ENCODE results near the gene PLBD2. TPM values are rescaled to one million over a fixed set of nuclear protein-coding genes. Genes with fewer than 3 reads are reported as not detected.

The PLBD2 gene
- total and polyA plus RNA-seq, 10 of the 15 experiments (the other 5 are each of a cell fraction or from before 2014, with no cell fraction given), result 1.4 to 16.6 (median 5.9) TPM

GRCh38 chr12:113373969-113374368, 15.6 kb downstream of the PLBD2 start:
- H3K9ac ChIP-seq (ENCODE audit: control insufficient read depth, insufficient read depth, low read length), result no peak overlapping the region
- no peak overlapping the region for H3K4me3 ChIP-seq
- CTCF ChIA-PET, result no interaction called here
- H3K4me1 ChIP-seq (ENCODE audit: control insufficient read depth, insufficient read depth, low read length), result 0 out of 2 replicates have a peak, but pooled peaks cover 2% of the 10 kb centered on the region
- H4K20me1 ChIP-seq (ENCODE audit: control insufficient read depth, insufficient read depth), result no peaks in the 10 kb centered on the region
- SMC1A ChIA-PET (ENCODE audit: uncharacterized antibody, unreplicated experiment), result no interaction called here
- TF ChIP-seq USF2 (IDR thresholded peaks at IDR 0.05; ENCODE audit: borderline replicate concordance, low read depth, low read length) (no peak), SMAD5 (IDR thresholded peaks at IDR 0.05; ENCODE audit: low read depth) (no peak), CREM (IDR thresholded peaks at IDR 0.05; ENCODE audit: low read depth) (no peak), RAD51 (IDR thresholded peaks at IDR 0.05) (no peak), HDAC2 (IDR thresholded peaks at IDR 0.05) (no peak), NRF1 (conservative IDR thresholded peaks at IDR 0.05; ENCODE audit: low read depth, low read length) (no peak), ASH2L (IDR thresholded peaks at IDR 0.05; ENCODE audit: borderline replicate concordance, low read depth) (no peak), GABPA (IDR thresholded peaks at IDR 0.05; ENCODE audit: low read depth) (no peak), FOXK2 (IDR thresholded peaks at IDR 0.05) (no peak), POLR2A (IDR thresholded peaks at IDR 0.05; ENCODE audit: low read depth, low read length) (no peak), ZNF622 (IDR thresholded peaks at IDR 0.05) (no peak), MYB (IDR thresholded peaks at IDR 0.05; ENCODE audit: borderline replicate concordance, low read depth, low read length) (no peak), MEF2A (IDR thresholded peaks at IDR 0.05; ENCODE audit: insufficient read depth, low read depth, low read length) (no peak), E4F1 (IDR thresholded peaks at IDR 0.05; ENCODE audit: borderline replicate concordance, partially characterized antibody) (no peak)
- TF ChIP-seq, protein P1, sequence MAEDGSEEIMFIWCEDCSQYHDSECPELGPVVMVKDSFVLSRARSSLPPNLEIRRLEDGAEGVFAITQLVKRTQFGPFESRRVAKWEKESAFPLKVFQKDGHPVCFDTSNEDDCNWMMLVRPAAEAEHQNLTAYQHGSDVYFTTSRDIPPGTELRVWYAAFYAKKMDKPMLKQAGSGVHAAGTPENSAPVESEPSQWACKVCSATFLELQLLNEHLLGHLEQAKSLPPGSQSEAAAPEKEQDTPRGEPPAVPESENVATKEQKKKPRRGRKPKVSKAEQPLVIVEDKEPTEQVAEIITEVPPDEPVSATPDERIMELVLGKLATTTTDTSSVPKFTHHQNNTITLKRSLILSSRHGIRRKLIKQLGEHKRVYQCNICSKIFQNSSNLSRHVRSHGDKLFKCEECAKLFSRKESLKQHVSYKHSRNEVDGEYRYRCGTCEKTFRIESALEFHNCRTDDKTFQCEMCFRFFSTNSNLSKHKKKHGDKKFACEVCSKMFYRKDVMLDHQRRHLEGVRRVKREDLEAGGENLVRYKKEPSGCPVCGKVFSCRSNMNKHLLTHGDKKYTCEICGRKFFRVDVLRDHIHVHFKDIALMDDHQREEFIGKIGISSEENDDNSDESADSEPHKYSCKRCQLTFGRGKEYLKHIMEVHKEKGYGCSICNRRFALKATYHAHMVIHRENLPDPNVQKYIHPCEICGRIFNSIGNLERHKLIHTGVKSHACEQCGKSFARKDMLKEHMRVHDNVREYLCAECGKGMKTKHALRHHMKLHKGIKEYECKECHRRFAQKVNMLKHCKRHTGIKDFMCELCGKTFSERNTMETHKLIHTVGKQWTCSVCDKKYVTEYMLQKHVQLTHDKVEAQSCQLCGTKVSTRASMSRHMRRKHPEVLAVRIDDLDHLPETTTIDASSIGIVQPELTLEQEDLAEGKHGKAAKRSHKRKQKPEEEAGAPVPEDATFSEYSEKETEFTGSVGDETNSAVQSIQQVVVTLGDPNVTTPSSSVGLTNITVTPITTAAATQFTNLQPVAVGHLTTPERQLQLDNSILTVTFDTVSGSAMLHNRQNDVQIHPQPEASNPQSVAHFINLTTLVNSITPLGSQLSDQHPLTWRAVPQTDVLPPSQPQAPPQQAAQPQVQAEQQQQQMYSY (CRISPR knock-in tag; IDR thresholded peaks at IDR 0.05), result no peak
- H3K27me3 ChIP-seq (replicated peaks in 1 of 2; ENCODE audit: control insufficient read depth in 2 of 2, insufficient read depth in 2 of 2, low read length in 1 of 2), result no peaks in the 10 kb centered on the region
- intact Hi-C loops (cut with micrococcal nuclease; ENCODE audit: unreplicated experiment), result no loop called here
- ATAC-seq, result no peak
- RAD21 ChIA-PET (ENCODE audit: unreplicated experiment), result interaction anchor here (1.4 kb wide), 1 partner anchor 51 kb away, joined by 3 read pairs; no protein-coding TSS in a partner anchor
- POLR2A ChIA-PET, result no interaction called here
- H3K9me3 ChIP-seq (replicated peaks; ENCODE audit: control insufficient read depth, insufficient read depth, low read length), result no peaks in the 10 kb centered on the region; the same call in 2 of the 3 replicates
- H3K27ac ChIP-seq (ENCODE audit: control insufficient read depth, insufficient read depth), result no peak overlapping the region
- no peak overlapping the region for H2AFZ ChIP-seq (ENCODE audit: control insufficient read depth, low read depth, low read length)
- no TSS peak for BruUV-seq (replicated peaks)
- DNase-seq (ENCODE audit: low read depth, low spot score), result no peak
- 33% methylated on average over 3 of the region's 3 CpGs for WGBS (ENCODE audit: insufficient coverage, insufficient replicate concordance, low lambda C conversion rate, missing lambda C conversion rate)
- no peaks in the 10 kb centered on the region for H3K79me2 ChIP-seq (ENCODE audit: control insufficient read depth, insufficient read depth, low read length)
- in situ Hi-C loops (cut with MboI), result no loop called here
- H3K36me3 ChIP-seq (ENCODE audit: control insufficient read depth in 2 of 2, insufficient read depth in 2 of 2, low read length in 1 of 2), result no peaks in the 10 kb centered on the region; a peak in 3 of 4 replicates
- no peak overlapping the region for H3K4me2 ChIP-seq (ENCODE audit: control insufficient read depth, insufficient read depth)
- FAIRE-seq, result no peak

Data from GM12878 (cell line).